ENCODE measurements around the gene IFFO2. TPM values are rescaled to one million over a fixed set of nuclear protein-coding genes. Genes with fewer than 3 reads are reported as not detected.
A peak's percentile ranks its signal among the peaks of the same experiment; 100 is the strongest.

Gene IFFO2
- 10.5 TPM in 2 replicates for polyA plus RNA-seq (2012; rRNA removed)
- polyA plus RNA-seq (2012; cell fraction: cytosol; rRNA removed): 8.2 and 9.1 TPM in 2 replicates
- 18.5 and 29.7 TPM in 2 replicates for polyA plus RNA-seq (2012; cell fraction: nucleus; rRNA removed)

- peak within 1 kb of the TSS in 1 of 2 experiments; percentile 39; a peak in 2 of 4 replicates for H3K27ac ChIP-seq (ENCODE audit: low read depth in 2 of 2, low read length in 1 of 2)
These were observed at the start of gene IFFO2 for GRCh38 chr1:18956193-18957135. TSS of gene IFFO2 (minus strand) at chr1:18956676. CDS start at chr1:18956332, 344 bp downstream.

GRCh38 chr1:19006000-19006399 is 49.5 kb upstream of the IFFO2 start:
- Histone ChIP-seq H3K79me2 (ENCODE audit: insufficient read depth) (no peaks in the 10 kb centered on the region), H3K4me2 (no peak overlapping the region), H3K9ac (no peak overlapping the region), H3K27me3 (ENCODE audit: insufficient read depth) (no peaks in the 10 kb centered on the region), H2AFZ (ENCODE audit: low read depth) (no peak overlapping the region), H3K4me3 (ENCODE audit: low read depth in 2 of 2, low read length in 1 of 2) (no peak overlapping the region), H3K27ac (ENCODE audit: low read depth in 2 of 2, low read length in 1 of 2) (no peak overlapping the region), H4K20me1 (ENCODE audit: insufficient read depth) (no peaks in the 10 kb centered on the region), H3K36me3 (replicated peaks in 1 of 2; ENCODE audit: control insufficient read depth in 1 of 2, insufficient read depth in 2 of 2, low read length in 1 of 2) (no peaks in the 10 kb centered on the region), H3K9me3 (peaks cover 11% of the 10 kb centered on the region), H3K4me1 (ENCODE audit: control insufficient read depth in 1 of 2, insufficient read depth in 2 of 2, low read depth in 1 of 2, low read length in 1 of 2) (peaks cover 18 to 30% of the 10 kb centered on the region in 2 experiments; a peak in 3 of 4 replicates), H3F3A (replicated peaks; ENCODE audit: insufficient read depth) (peaks cover 15% of the 10 kb centered on the region), H3K9me2 (no peaks in the 10 kb centered on the region)
- no peak for DNase-seq
- ChIA-PET POLR2A (no interaction called here), CTCF (no interaction called here)
- WGBS (ENCODE audit: low lambda C conversion rate): 52% methylated on average over 4 of the region's 4 CpGs
- TF ChIP-seq TEAD4 (IDR thresholded peaks at IDR 0.05; ENCODE audit: borderline replicate concordance, insufficient read depth) (no peak), FOSL2 (IDR thresholded peaks at IDR 0.05; ENCODE audit: borderline replicate concordance, low read depth) (no peak), NFIC (IDR thresholded peaks at IDR 0.05; ENCODE audit: borderline replicate concordance) (no peak), MEF2A (IDR thresholded peaks at IDR 0.05; ENCODE audit: borderline replicate concordance, low read depth) (no peak), YY1 (IDR thresholded peaks at IDR 0.05; ENCODE audit: low read depth) (no peak), REST (IDR thresholded peaks at IDR 0.05; ENCODE audit: low read depth, low read length) (no peak), JUND (IDR thresholded peaks at IDR 0.05) (no peak), ELF1 (IDR thresholded peaks at IDR 0.05) (no peak), GABPA (IDR thresholded peaks at IDR 0.05; ENCODE audit: low read depth) (no peak), SIN3A (IDR thresholded peaks at IDR 0.05; ENCODE audit: borderline replicate concordance, low read depth, low read length) (no peak), NRF1 (IDR thresholded peaks at IDR 0.05; ENCODE audit: low read depth, low read length) (no peak), EP300 (IDR thresholded peaks at IDR 0.05; ENCODE audit: borderline replicate concordance in 1 of 2, low read depth in 1 of 2, low read length in 1 of 2) (no peak), CTCF (IDR thresholded peaks at IDR 0.05) (no peak), MXI1 (IDR thresholded peaks at IDR 0.05; ENCODE audit: low read depth, low read length) (no peak), GATA2 (CRISPR knock-in tag; IDR thresholded peaks at IDR 0.05) (no peak), PBX3 (IDR thresholded peaks at IDR 0.05) (no peak), FOXM1 (IDR thresholded peaks at IDR 0.05; ENCODE audit: low read depth) (no peak)

More at GRCh38 chr1:18956193-18957135, at the start of gene IFFO2:
- Histone ChIP-seq H3K4me1 (ENCODE audit: control insufficient read depth in 1 of 2, insufficient read depth in 2 of 2, low read depth in 1 of 2, low read length in 1 of 2) (peaks cover 5 to 17% of the 10 kb centered on the region in 2 experiments; a peak in 2 of 4 replicates), H3K9me2 (no peaks in the 10 kb centered on the region), H3K4me2 (peak within 1 kb of the TSS; percentile 96), H3K36me3 (replicated peaks in 1 of 2; ENCODE audit: control insufficient read depth in 1 of 2, insufficient read depth in 2 of 2, low read length in 1 of 2) (peaks cover 0 to 9% of the 10 kb centered on the region in 2 experiments), H2AFZ (ENCODE audit: low read depth) (peak within 1 kb of the TSS; percentile 99), H4K20me1 (ENCODE audit: insufficient read depth) (peaks cover 21% of the 10 kb centered on the region), H3F3A (replicated peaks; ENCODE audit: insufficient read depth) (no peaks in the 10 kb centered on the region), H3K9me3 (no peaks in the 10 kb centered on the region), H3K9ac (peak within 1 kb of the TSS; percentile 77), H3K79me2 (ENCODE audit: insufficient read depth) (peaks cover 43% of the 10 kb centered on the region), H3K27me3 (ENCODE audit: insufficient read depth) (no peaks in the 10 kb centered on the region), H3K4me3 (ENCODE audit: low read depth in 2 of 2, low read length in 1 of 2) (peak within 1 kb of the TSS; percentile 72 to 77)
- DNase-seq: peak; percentile 100
- WGBS (ENCODE audit: low lambda C conversion rate): under 1% methylated on average over 23 of the region's 119 CpGs
- TF ChIP-seq SIN3A (IDR thresholded peaks at IDR 0.05; ENCODE audit: borderline replicate concordance, low read depth, low read length) (0 out of 2 replicates have a peak, but pooled peaks have one; percentile 26), TEAD4 (IDR thresholded peaks at IDR 0.05; ENCODE audit: borderline replicate concordance, insufficient read depth) (no peak), POLR2AphosphoS5 (IDR thresholded peaks at IDR 0.05; ENCODE audit: low read depth, low read length) (peak; percentile 50; the same call in 1 of the 2 replicates), TAF1 (IDR thresholded peaks at IDR 0.05; ENCODE audit: borderline replicate concordance, low read depth, low read length) (peak; percentile 53; the same call in 1 of the 2 replicates), MXI1 (IDR thresholded peaks at IDR 0.05; ENCODE audit: low read depth, low read length) (peak; percentile 13; the same call in 1 of the 2 replicates)
- ChIA-PET POLR2A (interaction anchor here (1.4 to 1.5 kb wide), 2 partner anchors 20 to 33 kb away, joined by 4 to 6 read pairs; no protein-coding TSS in a partner anchor), CTCF (interaction anchor here (0.7 to 4.2 kb wide), 6 partner anchors 10 to 1279 kb away, joined by 3 to 33 read pairs (median 7); no protein-coding TSS in a partner anchor)

Data from SK-N-SH (cell line).